Suppressor macrophage treated with lipopolysaccharide for 1 hour (primary cell): ENCODE measurements around the gene PLD1.
"Not testable (repeated sequence)": the region's sequence is repeated elsewhere in the genome, so short reads cannot be mapped to it uniquely, and the experiment has no call there.

Source experiments
- DNase-seq, 3 donors: peaks; one replicate each; pipeline ENCODE4 v3.0.0-alpha.2; 2020 to 2022

The PLD1 gene

DNA sequence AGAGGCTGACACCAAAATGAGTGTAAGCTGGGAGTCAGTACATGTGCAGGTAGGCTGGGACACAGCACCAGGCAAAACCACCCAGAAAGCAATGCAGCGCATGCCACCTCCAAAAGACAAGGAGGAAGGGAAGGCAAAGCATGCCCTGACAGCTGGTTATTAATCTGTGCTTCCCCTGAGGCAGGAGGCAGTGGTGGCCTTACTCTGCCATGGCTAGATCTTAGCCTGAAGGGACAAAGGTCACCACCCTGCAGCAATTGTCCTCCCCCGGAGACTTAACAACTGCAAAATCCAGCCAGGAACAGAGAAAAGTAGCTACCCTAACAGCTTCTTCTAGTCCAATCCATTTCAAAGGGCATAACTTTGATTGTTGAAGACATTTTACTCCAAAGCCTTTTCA lies 73.7 kb downstream of the PLD1 start:
- no peak for DNase-seq

- no peak for DNase-seq
These were observed 76.7 kb downstream of the PLD1 start for GRCh38 chr3:171733561-171733960.

DNA sequence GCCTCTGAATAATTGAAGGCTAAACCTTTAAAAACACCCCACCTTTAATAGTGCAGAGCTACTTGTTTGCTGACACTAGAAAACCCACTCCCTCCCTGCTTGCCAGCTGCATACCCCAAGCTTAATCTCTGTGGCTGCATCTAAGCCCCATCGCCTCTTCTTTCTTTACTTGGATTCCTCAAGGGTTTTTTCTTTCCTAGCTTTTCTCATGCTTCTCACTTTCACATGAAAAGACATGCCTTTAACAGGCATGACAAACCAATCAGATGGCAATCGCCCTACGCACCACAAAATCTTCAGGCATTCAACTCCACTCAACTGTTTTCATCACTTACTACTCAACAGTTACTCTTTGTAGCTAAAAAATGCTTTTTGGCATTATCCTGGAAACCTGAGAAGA lies 77.5 kb downstream of the PLD1 start:
- DNase-seq: no peak

DNA sequence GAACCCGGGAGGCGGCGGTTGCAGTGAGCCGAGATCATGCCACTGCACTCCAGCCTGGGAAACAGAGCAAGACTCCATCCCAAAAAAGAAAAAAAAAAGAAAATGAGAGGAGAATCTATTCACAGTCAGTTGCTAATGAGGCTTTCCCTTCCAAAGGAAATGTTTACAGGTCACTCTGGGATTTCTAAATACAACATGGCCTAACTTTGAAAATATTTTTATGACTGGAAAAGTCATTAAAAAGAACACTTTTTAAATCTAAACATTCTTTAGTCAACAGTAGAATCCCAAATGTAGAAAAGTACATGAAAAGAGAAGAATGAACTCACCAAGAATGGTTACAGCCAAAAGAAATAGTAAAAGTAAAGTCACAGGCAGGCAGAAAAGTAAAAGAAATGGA lies 78.6 kb downstream of the PLD1 start:
- no peak for DNase-seq

- no peak for DNase-seq
These were observed 80.6 kb downstream of the PLD1 start for GRCh38 chr3:171729452-171730334.

- no peak for DNase-seq
These were observed 83.0 kb downstream of the PLD1 start for GRCh38 chr3:171727288-171727687.

DNA sequence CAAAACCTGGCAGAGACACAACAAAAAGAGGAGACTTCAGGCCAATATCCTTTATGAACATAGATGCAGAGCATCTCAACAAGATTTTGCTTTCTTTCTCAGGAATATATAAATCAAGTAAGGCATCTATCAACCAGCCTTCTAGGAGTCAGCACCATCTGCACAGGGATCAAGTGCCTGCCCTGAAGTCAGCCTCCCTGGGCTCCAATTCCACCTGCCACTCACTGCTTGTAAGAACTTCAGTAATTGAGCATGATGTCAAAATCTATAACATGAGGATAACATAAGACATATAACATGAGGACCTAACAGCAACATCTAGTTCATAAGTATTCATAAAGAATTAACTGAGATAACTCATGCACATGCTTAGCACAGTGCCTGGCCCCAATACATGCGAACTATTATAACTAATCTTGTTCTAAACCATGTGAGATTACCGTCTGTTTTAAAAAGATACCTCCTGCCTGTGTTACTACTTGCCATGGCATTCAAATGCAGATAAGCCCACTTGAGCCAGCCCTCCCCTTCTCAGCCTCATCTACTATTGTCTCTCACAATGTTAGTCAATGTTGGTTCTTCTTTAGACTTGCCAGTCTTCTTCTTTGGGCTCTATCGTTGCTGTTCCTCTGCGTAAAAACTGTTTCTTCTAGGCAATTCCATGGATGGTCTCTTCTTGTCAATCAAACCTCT lies 91.6 kb downstream of the PLD1 start:
- DNase-seq: no peak

DNA sequence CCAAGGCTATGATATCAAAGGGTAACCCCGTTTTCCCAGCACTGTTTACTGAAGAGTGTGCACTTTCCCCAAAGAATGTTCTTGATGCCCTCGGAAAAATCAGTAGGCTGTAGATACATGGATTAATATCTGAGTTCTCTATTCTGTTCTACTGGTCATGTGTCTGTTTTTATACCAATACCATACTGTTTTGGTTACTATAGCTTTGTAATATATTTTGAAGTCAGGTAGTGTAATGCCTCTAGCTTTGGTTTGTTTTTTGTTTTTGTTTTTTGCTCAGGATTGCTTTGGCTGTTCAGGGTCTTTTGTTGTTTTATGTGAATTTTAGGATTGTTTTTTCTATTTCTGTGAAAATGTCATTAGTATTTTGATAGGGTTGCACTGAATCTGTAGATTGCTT lies 95.1 kb downstream of the PLD1 start:
- DNase-seq: no peak

DNA sequence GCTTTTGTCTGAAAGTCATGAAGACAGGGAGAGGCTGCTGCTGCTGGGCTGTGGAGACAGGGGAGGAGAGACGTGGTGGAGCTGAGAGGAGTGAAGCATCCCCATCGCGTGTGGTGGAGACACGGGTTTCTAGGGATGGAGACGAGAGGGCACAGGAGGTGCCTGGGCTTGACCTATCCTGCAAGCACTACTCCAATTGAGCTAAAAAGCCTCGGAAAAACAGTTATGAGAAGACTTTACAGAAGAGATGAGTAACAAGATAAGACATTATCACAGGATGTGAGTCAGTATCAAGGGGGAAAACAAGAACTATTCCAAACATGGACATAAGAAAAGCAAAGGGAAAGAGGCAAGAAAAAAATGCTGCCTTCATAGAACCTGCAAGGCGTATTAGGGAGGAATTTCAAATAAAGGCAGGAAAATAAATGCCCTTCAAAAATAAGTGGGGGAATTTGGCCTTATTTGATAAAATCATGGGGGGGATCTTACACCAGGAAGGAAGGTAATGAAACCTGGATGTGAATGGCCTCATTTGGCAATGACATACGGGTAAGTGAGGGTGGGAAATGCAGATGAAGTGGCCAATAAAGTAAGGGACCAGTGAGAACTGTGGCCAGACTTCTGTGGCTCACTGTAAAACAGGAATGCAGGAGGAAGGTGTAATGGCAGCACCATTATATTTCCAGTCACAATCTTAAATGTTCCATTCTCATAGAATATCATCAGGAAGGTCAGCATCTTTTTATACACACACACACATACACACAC lies 97.9 kb downstream of the PLD1 start:
- no peak for DNase-seq

GRCh38 chr3:171711461-171712170 lies 98.7 kb downstream of the PLD1 start:
- no peak for DNase-seq

DNA sequence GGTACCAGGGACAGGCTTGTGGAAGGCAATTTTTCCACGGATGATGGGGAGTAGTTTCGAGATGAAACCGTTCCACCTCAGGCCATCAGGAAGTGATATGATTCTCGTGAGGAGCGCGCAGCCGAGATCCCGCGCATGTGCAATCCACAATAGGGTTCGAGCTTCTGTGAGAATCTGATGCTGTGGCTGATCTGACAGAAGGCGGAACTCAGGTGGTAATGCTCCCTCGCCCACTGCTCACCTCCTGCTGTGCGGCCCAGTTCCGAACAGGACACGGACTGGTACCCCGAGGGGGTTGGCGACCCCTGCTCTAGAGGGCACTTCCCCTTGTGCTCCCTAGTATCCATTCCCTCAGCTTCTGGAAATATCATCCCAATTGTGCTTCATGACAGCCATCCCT lies 99.9 kb downstream of the PLD1 start:
- no peak for DNase-seq

DNA sequence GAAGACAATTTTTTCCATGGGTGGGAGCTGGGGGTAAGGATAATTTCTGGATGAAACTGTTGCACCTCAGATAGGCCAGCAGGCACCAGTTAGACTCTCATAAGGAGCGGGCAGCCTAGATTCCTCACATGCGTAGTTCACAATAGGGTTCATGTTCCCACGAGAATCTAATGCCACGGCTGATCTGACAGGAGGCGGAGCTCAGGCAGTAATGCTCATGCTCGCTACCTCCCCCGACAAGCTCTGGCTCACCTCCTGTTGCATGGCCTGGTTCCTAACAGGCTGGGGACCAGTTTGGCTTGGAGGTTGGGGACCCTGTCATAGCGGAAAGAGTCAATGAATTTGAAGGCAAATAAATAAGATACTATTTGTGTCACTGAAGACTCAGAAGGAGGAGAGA lies 105.5 kb downstream of the PLD1 start:
- DNase-seq: no peak

GRCh38 chr3:171704002-171704401 lies 106.3 kb downstream of the PLD1 start:
- peak; percentile 41 to 55 (median 42) for DNase-seq

DNA sequence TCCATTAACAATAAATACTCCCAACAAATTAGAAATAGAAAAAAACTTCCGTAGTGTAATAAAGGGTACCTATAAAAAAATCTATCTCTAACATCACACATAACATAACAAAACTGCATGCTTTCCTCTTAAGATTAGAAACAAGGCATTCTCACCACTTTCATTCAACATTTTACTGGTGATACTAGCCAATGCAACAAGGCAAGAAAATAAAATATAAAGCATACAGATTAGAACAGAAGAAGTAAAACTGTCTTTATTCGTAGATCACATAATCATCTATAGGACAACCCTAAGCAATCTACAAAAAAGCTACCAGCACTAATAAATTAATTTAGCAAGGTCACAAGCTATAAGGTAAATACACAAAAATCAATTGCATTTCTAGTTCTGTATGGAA lies 107.1 kb downstream of the PLD1 start:
- DNase-seq: no peak

- no peak for DNase-seq
These were observed 109.6 kb downstream of the PLD1 start for GRCh38 chr3:171700653-171701052.

DNA sequence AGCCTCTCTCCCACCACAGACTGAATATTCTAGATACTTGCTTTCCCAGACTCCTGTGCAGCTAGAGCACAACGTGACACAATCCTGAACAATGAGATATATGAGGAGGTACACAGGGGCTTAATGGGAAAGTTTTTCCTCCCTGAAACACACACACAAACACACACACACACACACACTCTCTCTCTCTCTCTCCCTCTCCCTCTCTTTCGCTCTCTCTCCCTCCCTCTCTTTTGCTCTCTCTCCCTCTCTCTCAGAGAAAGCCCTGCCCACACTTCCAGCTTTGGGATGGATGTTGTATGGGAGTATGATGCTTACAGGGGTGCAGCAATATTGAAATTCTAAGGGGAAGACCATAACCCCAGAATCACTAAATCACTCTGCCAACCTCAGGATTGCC lies 110.1 kb downstream of the PLD1 start:
- no peak for DNase-seq

GRCh38 chr3:171699601-171700000 lies 110.7 kb downstream of the PLD1 start:
- DNase-seq: no peak

DNA sequence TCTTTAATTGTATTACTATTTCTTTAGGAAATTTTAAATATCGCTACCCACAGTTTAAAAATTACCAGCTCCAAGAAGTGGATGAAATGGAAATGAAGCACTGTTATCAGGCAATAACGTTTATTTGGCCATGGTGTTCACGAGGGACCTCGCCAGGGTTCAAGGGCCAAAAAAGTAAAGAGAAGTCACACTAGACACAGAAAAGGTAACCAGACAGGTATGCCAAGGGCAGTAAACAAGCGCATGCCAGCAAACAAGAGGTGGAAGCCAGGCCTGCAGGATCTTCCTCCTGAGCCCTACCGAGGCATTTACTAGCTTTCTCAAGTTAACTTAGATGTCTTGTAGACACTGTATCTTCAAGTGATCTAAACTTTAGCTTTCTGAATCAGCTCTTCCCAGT lies 113.5 kb downstream of the PLD1 start:
- DNase-seq: no peak

DNA sequence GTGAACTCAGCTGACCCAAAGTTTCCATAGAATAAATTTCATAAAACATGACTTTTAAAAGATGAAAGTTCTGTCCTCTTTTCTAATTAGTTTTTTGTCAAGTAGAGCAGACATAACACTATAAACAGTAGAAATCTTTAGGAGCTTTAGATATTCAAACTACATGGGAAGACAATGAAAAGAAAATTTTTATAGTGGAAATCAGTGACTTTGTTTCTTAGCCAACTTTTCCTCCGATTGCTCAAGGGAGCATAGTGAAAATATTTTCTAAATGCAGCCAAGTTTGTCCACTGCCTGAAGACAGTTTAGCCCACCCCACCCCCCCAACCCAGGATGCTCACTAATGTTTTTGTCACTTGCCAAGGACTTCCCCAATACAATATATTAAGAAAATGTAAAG lies 114.9 kb downstream of the PLD1 start:
- no peak for DNase-seq

DNA sequence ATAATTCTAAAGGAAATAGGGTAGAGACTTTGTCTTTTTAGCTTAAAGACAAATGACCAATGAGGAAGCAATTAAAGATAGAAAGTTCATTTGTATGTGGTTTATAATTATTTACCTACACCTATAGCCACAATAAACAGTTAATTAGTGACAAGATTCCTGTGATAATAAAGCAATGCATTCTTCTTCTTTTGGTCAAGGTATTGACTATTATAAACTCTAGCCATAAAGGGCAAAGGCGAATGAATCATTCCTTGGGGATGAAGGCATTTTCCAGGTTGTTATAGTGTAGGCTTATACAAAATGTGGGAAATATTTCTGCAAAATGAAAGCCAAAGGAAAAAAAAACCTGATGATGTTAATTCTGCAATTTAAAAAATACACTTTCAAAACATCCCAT lies 115.4 kb downstream of the PLD1 start:
- DNase-seq: no peak

- not testable (repeated sequence) for DNase-seq
These were observed 117.7 kb downstream of the PLD1 start for GRCh38 chr3:171692551-171692950.

GRCh38 chr3:171691485-171691884 lies 118.8 kb downstream of the PLD1 start:
- no peak for DNase-seq

- DNase-seq: peak; percentile 42 to 74 (median 66)
These were observed 120.0 kb downstream of the PLD1 start for GRCh38 chr3:171690281-171690680.
